ENCODE data around the gene CSNK1A1. TPM values are rescaled to one million over a fixed set of nuclear protein-coding genes. Genes with fewer than 3 reads are reported as not detected.
"Not testable (repeated sequence)": the region's sequence is repeated elsewhere in the genome, so short reads cannot be mapped to it uniquely, and the experiment has no call there.

Gene CSNK1A1
- total RNA-seq, 4 donors from 2014 or later: 101 to 326 (median 205) TPM

DNA sequence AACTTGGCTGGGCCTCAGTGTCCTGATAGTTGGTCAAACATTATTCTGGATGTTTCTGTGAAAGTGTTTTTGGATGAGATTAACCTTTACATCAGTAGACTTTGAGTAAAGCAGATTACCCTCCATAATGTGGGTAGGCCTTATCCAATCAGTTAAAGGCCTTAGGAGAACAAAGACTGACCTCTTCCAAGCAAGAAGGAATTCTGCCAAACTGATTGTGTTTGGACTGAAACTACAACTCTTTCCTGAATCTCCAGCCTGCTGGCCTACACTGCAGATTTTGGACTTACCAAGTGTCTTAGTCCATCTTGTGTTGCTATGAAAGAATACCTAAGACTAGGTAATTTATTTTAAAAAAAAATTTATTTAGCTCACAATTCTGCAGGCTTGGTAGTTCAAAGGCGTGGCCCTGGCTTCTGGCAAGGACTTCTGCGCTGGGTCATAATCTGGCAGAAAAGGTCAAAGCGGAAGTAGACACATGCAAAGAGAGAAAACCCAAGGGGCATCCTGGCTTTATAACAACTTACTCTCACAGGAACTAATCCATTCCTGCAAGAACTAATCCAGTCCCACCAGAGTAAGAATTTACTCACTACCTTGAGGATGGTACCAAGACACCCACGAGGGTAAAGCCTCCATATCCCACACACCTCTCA is 21.5 kb upstream of the CSNK1A1 start:
- Histone ChIP-seq H3K9me3 (no peaks in the 10 kb centered on the region), H3K27me3 (no peaks in the 10 kb centered on the region), H3K27ac (no peak overlapping the region), H3K36me3 (no peaks in the 10 kb centered on the region), H3K4me3 (no peak overlapping the region), H3K4me1 (no peaks in the 10 kb centered on the region)
- intact Hi-C loops (cut with DNase I; ENCODE audit: low total_unique reads): no loop called here
- TF ChIP-seq, protein P1, sequence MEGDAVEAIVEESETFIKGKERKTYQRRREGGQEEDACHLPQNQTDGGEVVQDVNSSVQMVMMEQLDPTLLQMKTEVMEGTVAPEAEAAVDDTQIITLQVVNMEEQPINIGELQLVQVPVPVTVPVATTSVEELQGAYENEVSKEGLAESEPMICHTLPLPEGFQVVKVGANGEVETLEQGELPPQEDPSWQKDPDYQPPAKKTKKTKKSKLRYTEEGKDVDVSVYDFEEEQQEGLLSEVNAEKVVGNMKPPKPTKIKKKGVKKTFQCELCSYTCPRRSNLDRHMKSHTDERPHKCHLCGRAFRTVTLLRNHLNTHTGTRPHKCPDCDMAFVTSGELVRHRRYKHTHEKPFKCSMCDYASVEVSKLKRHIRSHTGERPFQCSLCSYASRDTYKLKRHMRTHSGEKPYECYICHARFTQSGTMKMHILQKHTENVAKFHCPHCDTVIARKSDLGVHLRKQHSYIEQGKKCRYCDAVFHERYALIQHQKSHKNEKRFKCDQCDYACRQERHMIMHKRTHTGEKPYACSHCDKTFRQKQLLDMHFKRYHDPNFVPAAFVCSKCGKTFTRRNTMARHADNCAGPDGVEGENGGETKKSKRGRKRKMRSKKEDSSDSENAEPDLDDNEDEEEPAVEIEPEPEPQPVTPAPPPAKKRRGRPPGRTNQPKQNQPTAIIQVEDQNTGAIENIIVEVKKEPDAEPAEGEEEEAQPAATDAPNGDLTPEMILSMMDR (IDR thresholded peaks at IDR 0.05): no peak
- no peak for TF ChIP-seq POLR2A (IDR thresholded peaks at IDR 0.05)
- no peak for DNase-seq

DNA sequence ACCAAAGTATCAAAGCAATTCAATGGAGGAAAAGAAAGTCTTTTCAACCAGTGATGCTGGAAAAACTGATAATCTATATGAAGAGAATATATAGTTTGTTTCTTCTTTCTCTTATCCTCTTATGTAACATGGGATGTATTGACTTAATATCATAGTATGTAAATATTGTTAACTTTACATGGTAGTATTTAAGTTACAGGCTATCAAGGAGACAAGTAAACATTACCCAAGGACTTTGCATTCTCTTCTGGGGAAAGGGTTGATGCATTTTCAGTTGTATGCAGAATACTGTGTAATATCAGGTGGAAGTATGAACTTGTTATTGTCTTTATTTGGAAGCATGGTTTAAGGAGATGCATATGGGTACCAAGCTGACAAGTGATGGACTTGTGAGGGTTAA is 20.9 kb upstream of the CSNK1A1 start:
- Histone ChIP-seq H3K4me3 (no peak overlapping the region), H3K9me3 (no peaks in the 10 kb centered on the region), H3K27me3 (no peaks in the 10 kb centered on the region), H3K36me3 (no peaks in the 10 kb centered on the region), H3K27ac (no peak overlapping the region), H3K4me1 (no peaks in the 10 kb centered on the region)
- intact Hi-C loops (cut with DNase I; ENCODE audit: low total_unique reads): no loop called here
- no peak for DNase-seq
- TF ChIP-seq, protein P1 (IDR thresholded peaks at IDR 0.05): no peak
- TF ChIP-seq POLR2A (IDR thresholded peaks at IDR 0.05): no peak

- TF ChIP-seq, protein P1 (IDR thresholded peaks at IDR 0.05): no peak
- TF ChIP-seq POLR2A (IDR thresholded peaks at IDR 0.05): no peak
- Histone ChIP-seq H3K27me3 (no peaks in the 10 kb centered on the region), H3K9me3 (no peaks in the 10 kb centered on the region), H3K27ac (no peak overlapping the region), H3K36me3 (no peaks in the 10 kb centered on the region), H3K4me1 (peaks cover 7 to 10% of the 10 kb centered on the region in 2 donors), H3K4me3 (no peak overlapping the region)
- intact Hi-C loops (cut with DNase I; ENCODE audit: low total_unique reads): loop anchor here (5.0 kb wide), 1 partner anchor 200 kb away; no protein-coding TSS in a partner anchor
- no peak for DNase-seq
Measured at GRCh38 chr5:149567226-149567625, 16.0 kb upstream of the CSNK1A1 start.

- DNase-seq, H3K4me3 ChIP-seq, H3K36me3 ChIP-seq, H3K27me3 ChIP-seq, H3K9me3 ChIP-seq: not testable (repeated sequence)
- TF ChIP-seq, protein P1 (IDR thresholded peaks at IDR 0.05): peak; percentile 54 to 89 (median 70)
- peak overlapping the region in 1 of 2 donors; percentile 25 for H3K27ac ChIP-seq
- intact Hi-C loops (cut with DNase I; ENCODE audit: low total_unique reads): loop anchor here (5.0 kb wide), 1 partner anchor 197 kb away; no protein-coding TSS in a partner anchor
- H3K4me1 ChIP-seq: peaks cover 10 to 11% of the 10 kb centered on the region in 2 donors
Measured at GRCh38 chr5:149564542-149565140, 13.4 kb upstream of the CSNK1A1 start.

DNA sequence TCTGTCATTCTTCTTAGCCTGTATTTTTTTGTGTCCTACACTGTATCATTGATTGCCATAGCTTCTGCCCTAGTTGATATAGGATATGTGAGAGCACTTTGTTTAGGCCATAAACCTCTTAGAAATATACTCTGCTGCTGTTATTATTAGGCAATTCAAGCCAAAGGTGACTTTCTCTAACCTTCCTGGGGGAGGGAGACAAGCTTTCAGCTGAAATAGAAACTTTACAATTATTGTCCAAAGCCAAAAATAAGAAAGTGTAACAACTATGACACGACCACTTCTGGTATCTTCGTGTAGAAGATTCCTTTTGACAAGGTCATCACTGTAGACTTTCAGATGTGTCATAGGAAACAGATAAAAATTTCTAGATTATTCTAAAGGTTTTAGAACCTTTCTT is 12.2 kb upstream of the CSNK1A1 start:
- TF ChIP-seq, protein P1 (IDR thresholded peaks at IDR 0.05): no peak
- no peak for TF ChIP-seq POLR2A (IDR thresholded peaks at IDR 0.05)
- no peak for DNase-seq
- Histone ChIP-seq H3K27ac (peak overlapping the region; percentile 78 to 94), H3K9me3 (no peaks in the 10 kb centered on the region), H3K4me3 (no peak overlapping the region), H3K36me3 (no peaks in the 10 kb centered on the region), H3K4me1 (peaks cover 10 to 11% of the 10 kb centered on the region in 2 donors), H3K27me3 (no peaks in the 10 kb centered on the region)
- intact Hi-C loops (cut with DNase I; ENCODE audit: low total_unique reads): no loop called here

All from uterus (tissue), 4 donors.